HG02970 (cell line): Measurements from ENCODE around the gene SCAPER.
"Not testable (repeated sequence)": the region's sequence is repeated elsewhere in the genome, so short reads cannot be mapped to it uniquely, and the experiment has no call there.

ENCODE experiments used
- ATAC-seq: cut with Tn5 transposase; IDR thresholded peaks from one replicate; pipeline ENCODE4 v1.9.1; 2021; ENCODE audit warnings: mild to moderate bottlenecking, moderate library complexity, moderate number of reproducible peaks; ENCODE audit not compliant: unreplicated experiment, low FRiP score

Gene SCAPER

DNA sequence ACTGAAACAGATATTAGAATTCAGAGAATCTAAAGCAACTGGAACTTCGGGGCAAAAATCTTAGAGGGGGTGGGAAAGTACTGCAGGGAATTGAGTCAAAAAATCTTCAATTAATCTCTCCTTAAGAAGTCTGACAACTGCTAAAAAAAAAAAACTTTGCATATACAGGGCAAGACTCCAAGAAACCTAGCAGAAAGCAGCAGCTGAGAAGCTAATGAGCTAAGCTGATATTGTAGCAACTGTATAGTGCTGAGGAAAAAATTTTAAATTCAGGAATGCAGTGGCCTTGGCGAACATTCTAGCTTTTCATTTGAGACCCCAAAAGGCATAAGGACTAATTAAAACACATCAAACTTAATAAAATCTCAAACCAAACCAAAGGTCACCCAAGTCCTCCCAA lies 113.6 kb downstream of the SCAPER start:
- no peak for ATAC-seq

DNA sequence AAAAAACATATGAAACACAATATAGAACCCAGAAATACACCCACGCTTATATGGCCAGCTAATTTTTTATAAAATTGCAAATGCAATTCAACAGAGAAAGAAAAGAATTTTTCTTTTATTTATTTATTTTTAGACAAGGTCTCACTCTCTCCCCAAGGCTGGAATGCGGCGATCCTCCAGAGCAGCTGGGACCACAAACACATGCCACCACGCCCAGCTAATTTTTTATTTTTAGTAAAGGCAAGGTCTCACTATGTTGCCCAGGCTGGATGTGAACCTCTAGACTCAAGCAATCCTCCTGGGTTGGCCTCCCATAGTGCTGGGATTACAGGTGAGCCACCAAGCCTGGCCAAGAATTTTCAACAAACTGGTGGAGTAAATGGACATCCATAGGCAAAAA lies 117.9 kb downstream of the SCAPER start:
- ATAC-seq, result no peak

DNA sequence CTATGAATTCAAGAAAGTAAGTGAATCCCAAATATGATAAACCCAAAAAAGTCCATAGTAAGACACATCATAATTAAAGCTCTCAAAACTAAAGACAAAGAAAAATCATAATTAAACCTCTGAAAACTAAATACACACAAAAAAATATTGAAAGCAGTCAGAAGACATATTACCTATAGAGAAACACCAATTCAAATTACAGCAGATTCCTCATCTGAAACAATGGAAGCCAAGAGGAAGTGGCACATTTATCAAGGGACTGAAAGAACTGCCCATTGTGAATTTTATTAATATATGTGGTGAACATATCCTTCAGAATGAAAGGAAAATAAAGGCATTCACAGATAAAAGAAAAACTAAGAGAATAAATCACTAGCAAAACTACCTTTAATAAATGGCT lies 128.2 kb downstream of the SCAPER start:
- no peak for ATAC-seq

DNA sequence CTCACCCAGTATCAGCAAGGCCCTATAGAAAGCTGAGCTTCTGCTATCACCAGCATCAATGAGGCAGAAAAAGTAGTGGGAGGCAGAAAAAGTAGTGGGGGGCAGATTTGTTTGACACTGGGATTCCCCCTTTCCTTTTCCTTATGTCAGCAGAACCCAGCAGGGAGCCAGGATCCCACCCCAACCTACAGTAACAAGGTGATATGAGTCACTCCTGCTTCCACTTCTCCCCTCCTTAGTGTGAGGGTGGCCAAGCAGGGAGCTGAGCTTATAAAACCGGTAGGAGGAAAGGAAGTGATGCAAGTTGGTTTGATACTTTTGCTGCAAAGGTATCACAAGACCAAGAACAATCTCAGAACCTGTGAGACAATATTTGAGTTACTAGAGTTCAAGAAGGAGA lies 128.7 kb downstream of the SCAPER start:
- no peak for ATAC-seq

DNA sequence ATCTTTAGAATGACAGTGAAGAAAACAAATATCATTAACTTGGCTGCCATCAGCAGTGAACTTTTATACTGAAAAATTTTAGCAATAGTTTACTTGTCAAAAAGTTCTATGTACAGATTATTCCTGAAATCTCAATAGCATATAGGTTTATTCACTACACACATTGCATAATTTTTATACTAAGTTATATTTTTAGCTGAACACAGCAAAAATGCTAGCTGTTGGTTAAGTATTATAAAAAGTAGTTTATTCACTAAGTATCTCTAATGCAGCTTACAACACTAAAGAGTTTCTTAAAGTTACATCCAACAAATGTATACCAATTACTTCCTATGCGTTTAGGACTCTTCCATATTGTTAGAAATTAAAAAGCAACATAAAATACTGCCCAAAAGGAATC lies 131.9 kb downstream of the SCAPER start:
- ATAC-seq, result no peak

DNA sequence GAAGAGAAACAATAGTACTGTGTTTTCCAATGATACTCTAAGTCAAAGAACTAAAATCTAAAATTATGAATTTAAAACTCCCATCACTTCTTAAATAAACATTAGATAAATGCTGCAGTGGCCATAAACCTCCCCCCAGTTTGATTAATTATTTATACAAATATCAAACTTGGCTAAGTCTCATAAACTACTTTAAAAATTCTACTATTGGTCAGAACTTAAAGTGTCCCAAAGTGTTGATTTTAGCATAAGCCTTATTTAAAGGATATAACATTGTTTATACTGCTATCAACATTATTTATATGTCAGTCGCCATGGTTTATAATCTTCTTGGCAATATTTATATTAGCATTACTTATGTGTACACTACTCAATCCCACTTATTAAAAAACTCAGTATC lies 132.4 kb downstream of the SCAPER start:
- no peak for ATAC-seq

DNA sequence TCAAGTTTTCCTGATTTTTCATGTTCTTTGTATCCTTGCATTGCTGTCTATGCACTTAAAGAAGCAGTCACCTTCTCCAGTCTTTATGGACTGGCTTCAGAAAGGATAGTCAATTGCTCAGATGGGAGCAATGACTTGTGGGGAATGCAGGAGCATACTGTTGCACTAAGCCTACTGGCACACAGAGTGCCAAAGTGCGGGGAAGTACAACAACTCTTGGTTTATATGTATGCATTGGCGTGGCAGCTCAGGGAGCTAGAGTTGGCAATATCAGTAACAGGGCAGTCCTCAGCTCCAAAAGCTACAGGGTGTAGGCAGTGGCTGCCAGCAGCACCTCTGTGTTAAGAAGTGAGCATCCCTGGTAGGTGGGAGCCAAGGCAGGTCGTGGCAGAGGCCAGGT lies 141.1 kb downstream of the SCAPER start:
- ATAC-seq, result no peak

DNA sequence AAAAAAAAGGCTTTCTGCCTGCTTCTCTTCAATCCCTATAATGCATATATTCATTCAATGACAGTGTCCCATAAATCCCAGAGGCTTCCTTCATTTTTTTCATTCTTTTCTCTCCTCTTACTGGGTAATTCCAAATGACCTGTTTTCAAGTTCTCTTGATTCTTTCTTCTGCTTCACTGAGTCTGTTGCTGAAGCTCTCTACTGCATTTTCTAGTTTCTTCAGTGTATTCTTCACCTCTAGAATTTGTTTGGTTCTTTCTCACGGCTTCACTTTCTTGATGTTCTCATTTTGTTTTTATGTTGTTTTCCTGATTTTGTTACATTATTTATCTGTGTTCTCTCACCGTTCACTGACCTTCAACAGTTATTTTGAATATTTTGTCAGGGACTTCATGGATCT lies 141.6 kb downstream of the SCAPER start:
- no peak for ATAC-seq

DNA sequence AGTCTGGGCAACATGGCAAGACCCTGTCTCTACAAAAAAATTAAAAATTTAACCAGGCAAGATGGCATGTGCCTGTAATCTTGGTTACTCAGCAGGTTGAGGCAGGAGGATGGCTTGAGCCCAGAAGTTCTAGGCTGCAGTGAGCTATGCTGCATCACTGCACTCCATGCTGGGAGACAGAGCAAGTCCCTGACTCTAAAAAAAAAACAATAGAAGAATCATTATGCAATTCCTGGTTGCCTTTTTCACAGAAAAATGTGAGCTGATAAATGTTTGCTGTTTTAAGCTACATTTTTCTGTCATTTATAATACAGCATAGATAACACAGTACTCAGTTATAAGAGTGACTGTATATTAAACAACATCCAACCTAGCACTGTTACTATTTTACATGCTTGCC lies 148.8 kb downstream of the SCAPER start:
- ATAC-seq, result no peak

DNA sequence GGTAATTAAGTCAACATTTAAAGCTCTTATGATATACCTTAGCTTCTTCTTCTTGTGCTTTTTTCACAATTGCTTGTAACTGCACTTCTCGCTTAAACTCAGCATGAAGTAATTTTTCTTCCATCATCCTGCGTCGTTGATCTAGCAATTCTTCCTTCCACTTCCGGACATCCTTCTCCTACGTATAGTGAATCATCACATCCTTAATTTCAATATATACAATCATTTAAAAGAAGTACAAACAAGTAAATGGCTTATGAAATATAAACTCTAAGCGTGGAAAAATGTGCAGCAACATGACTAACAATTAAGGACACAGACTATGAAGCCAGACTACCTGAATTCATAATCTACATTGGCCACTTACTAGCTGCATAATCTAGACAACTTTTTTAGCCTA lies 151.4 kb downstream of the SCAPER start:
- no peak for ATAC-seq

DNA sequence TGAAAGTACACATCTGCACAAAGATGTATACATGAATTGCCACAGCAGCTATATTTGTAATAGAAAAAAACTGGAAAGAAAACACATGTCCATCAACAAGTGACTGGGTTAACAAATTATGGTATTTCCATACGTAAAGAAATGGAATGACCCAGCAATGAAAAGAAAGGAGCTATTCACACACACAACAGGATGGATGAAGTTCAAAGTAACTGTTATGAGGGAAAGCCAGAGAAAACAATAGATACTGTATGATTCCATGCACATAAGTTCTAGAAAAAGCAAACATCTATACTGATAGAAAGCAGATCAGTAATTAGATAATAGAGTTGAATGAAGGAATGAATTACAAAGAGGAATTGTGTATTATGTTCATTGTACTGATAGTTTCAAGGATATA lies 152.0 kb downstream of the SCAPER start:
- ATAC-seq, result no peak

DNA sequence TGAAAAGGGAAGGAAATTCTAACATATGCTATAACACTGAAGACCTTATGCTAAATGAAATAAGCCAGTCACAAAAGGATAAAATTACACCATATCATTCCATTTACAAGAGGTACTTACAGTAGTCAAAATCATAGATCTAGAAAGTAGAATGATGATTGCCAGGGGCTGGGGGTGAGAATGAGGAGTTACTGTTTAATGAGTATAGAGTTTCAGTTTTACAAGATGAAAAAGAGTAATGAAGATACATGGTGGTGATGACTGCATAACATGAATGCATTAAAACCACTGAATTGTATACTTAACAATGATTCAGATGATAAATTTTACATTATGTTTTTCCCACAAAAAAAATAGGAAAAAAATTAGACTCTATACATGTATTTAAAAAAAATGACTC lies 152.6 kb downstream of the SCAPER start:
- ATAC-seq, result no peak

DNA sequence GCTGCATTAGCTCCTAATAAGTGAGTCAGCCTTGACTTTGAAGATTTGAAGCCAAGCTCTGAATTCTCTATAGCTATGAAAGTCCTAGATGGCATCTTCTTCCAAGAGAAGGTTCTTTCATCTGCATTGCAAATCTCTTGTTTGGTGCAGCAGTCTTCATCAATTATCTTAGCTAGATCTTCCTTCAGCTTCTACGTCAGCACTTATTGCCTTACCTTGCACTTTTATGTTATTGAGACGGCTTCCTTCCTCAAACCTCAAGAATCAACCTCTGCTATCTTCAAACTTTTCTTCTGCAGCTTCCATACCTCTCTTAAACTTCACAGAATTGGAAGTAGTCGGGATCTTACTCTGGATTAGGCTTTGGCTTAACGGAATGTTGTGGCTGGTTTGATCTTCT lies 167.6 kb downstream of the SCAPER start:
- no peak for ATAC-seq

DNA sequence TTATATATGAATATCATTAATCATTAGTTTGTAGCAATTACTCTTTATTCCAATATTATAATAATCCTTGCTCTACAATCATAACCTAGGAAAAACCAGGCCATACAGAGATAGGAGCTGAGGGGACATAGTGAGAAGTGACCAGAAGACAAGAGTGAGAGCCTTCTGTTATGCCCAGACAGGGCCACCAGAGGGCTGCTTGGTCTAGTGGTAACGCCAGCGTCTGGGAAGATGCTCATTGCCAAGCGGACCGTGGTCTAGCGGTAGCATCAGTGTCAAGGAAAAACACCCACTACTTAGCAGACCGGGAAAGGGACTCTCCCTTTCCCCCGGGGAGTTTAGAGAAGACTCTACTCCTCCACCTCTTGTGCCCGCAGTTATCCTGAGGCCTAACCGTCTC lies 172.8 kb downstream of the SCAPER start:
- not testable (repeated sequence) for ATAC-seq

DNA sequence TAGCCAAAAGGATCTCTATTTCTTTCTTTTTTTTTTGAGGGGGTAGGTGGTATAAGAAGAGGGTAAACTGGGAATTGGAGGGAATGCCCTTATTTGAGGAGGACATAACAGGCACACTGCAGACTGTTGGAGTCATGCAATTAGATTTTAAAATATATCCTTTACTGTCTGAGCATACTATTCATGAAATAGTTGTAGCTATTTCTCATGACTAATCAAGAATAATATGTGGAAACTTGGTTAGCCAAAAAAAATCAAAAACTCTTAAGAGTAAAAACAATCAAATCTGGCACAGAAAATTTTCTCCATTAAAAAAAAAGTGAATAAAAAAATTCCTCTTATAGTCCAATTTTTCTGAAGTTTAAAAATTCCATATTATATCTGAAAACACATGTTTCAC lies 174.9 kb downstream of the SCAPER start:
- ATAC-seq, result no peak

DNA sequence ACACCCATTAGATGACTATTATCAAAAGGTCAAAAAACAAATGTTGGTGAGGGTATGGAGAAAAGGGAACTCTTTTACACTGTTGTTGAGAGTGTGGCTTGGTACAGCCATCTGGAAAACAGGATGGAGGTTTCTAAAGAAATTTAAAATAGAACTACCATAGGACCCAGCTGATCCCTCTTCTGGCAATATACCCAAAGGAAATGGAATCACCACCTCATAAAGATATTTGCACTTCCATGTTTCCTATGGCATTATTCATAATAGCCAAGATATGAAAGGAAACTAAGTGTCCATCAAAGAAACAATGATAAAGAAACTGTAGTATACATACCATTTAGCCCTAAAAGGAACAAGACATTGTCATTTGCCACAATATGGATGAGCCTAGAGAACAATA lies 186.3 kb downstream of the SCAPER start:
- ATAC-seq, result no peak

DNA sequence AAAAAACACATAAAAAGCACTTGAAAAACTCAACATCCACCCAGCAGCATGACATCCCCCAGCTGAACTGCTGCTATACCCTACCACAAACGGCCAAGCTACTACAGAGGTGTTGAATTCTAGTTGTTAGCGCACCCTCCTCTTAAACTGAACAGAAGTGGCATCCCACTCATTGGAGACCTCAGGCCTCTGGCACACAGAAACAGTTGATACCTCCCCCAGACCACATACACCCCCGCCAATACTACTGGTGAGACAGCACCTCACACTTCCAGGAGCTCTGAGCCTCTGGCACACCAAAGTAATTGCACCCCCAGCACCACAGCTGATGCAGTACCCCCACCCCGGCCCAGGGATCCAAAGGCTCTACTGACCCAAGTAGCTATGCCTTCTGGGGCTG lies 190.2 kb downstream of the SCAPER start:
- no peak for ATAC-seq

DNA sequence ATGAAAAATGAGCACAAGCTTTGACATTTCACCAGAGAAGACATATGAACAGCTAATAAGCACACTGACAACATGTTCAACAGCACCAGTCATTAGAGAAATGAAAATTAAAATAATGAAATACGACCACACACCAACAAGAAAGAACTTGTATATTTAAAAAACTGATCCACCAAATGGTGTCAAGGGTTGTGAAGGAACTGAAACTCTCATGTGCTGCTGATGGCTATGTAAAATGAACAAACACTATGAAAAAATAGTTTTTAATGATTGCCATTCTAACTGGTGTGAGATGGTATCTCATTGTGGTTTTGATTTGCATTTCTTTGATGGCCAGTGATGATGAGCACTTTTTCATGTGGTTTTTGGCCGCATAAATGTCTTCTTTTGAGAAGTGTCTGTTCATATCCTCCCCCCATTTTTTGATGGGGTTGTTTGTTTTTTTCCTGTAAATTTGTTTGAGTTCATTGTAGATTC lies 193.8 kb downstream of the SCAPER start:
- ATAC-seq, result no peak

DNA sequence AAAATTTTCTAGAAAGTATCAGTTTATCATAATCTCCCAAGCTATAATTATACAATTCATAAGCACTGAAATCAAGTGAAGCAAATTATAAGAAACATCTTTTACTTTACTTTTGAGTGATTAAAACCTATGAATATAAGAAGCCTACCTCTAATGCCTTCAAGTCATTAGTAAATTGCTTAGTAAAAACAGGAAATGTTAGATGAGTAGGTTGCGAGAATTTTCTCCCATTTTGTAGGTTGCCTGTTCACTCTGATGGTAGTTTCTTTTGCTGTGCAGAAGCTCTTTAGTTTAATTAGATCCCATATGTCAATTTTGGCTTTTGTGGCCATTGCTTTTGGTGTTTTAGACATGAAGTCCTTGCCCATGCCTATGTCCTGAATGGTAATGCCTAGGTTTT lies 201.1 kb downstream of the SCAPER start:
- ATAC-seq, result not testable (repeated sequence)

DNA sequence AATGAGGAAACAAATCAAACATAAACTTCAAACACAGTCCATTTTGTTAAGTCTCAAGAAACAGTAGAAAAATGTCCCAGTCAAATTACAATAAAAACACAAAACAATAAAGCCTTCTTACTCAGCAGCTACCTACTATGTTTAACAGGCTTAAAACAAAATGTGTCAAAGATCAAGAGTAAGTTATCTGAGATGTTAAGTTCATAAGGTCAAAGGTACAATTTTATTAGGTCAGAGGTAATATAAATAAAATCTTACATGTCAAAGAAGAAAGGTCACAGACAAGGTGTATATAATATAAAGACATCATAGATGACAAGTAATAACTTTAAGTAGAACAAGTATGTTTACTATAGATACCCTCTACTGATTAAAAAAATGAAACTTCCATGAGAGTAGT lies 208.3 kb downstream of the SCAPER start:
- no peak for ATAC-seq

DNA sequence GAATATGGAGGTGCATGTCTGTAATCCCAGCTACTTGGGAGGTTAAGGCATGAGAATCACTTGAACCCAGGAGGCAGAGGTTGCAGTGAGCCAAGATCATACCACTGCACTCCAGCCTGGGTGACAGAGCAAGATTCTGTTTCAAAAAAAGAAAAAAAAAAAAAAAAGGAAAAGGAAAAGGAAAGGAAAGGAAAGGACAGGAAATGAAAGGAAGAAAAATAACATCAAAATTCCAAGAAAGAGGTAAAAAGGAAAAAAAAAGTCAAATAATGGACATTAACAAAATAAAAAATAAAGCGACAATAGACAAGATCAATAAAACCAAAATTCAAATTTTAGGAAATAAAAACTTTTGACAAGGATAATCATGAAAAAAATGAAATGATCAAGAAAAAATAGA lies 212.6 kb downstream of the SCAPER start:
- ATAC-seq, result not testable (repeated sequence)

DNA sequence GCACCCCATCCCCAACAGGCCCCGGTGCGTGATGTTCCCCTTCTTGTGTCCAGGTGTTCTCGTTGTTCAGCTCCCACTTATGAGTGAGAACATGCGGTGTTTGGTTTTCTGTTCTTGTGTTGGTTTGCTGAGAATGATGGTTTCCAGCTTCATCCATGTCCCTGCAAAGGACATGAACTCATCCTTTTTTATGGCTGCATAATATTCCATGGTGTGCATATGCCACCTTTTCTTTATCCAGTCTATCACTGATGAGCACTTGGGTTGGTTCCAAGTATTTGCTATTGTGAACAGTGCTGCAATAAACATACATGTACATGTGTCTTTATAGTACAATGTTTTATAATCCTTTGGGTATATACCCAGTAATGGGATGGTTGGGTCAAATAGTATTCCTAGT lies 217.5 kb downstream of the SCAPER start:
- ATAC-seq, result not testable (repeated sequence)

DNA sequence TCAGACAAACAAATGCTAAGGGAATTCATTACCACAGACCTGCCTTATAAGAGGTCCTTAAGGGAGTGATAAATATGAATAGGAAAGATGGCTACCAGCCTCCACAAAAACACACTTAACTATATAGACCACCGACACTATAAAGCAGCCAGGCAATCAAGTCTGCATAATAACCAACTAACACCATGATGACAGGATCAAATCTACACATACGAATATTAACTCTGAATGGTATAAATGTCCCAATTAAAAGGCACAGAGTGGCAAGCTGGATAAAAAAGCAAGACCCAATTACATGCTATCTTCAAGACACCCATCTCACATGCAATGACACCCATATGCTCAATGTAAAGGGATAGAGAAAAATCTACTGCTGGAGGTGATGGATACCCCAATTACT lies 221.1 kb downstream of the SCAPER start:
- ATAC-seq, result no peak
